ENCODE measurements around the gene FAXC. TPM values are rescaled to one million over a fixed set of nuclear protein-coding genes. Genes with fewer than 3 reads are reported as not detected.
"Not testable (repeated sequence)": the region's sequence is repeated elsewhere in the genome, so short reads cannot be mapped to it uniquely, and the experiment has no call there.

Gene FAXC
- polyA plus RNA-seq, 1 of the 3 experiments (the other 2 are of a cell fraction) = 9.0 TPM

GRCh38 chr6:99338188-99338587 is 11.3 kb downstream of the FAXC start (continued):
- TF ChIP-seq REST (IDR thresholded peaks at IDR 0.05; ENCODE audit: low read depth, low read length) = no peak

- H3K4me1 ChIP-seq (ENCODE audit: control insufficient read depth in 1 of 2, insufficient read depth in 2 of 2, low read depth in 1 of 2, low read length in 1 of 2); H3K27me3 ChIP-seq (ENCODE audit: insufficient read depth); H4K20me1 ChIP-seq (ENCODE audit: insufficient read depth); POLR2A ChIA-PET; DNase-seq; H3K9ac ChIP-seq; H3K4me3 ChIP-seq (ENCODE audit: low read depth in 2 of 2, low read length in 1 of 2); H3K4me2 ChIP-seq; H3K27ac ChIP-seq (ENCODE audit: low read depth in 2 of 2, low read length in 1 of 2); H3K79me2 ChIP-seq (ENCODE audit: insufficient read depth); H2AFZ ChIP-seq (ENCODE audit: low read depth); H3K9me2 ChIP-seq; H3F3A ChIP-seq (replicated peaks; ENCODE audit: insufficient read depth); H3K9me3 ChIP-seq: not testable (repeated sequence)
- peaks cover 0 to 12% of the 10 kb centered on the region in 2 experiments for H3K36me3 ChIP-seq (replicated peaks in 1 of 2; ENCODE audit: control insufficient read depth in 1 of 2, insufficient read depth in 2 of 2, low read length in 1 of 2)
- CTCF ChIA-PET = interaction anchor here (0.9 to 1.8 kb wide), 6 partner anchors 9 to 88 kb away, joined by 3 to 17 read pairs (median 3); no protein-coding TSS in a partner anchor
- whole genome bisulfite sequencing (ENCODE audit: low lambda C conversion rate) = 93% methylated on average over 6 of the region's 6 CpGs
Measured at GRCh38 chr6:99335298-99335697, 14.2 kb downstream of the FAXC start.

- H3K4me1 ChIP-seq (ENCODE audit: control insufficient read depth in 1 of 2, insufficient read depth in 2 of 2, low read depth in 1 of 2, low read length in 1 of 2) = peaks cover 0 to 3% of the 10 kb centered on the region in 2 experiments; a peak in 2 of 4 replicates
- no peaks in the 10 kb centered on the region; the same call in 1 of the 2 replicates for H3K79me2 ChIP-seq (ENCODE audit: insufficient read depth)
- DNase-seq = peak; percentile 42
- TF ChIP-seq CTCF (IDR thresholded peaks at IDR 0.05) (peak; percentile 73), SMC3 (IDR thresholded peaks at IDR 0.05; ENCODE audit: low read depth, low read length) (peak; percentile 61), RAD21 (IDR thresholded peaks at IDR 0.05; ENCODE audit: low read length) (peak; percentile 78), USF2 (IDR thresholded peaks at IDR 0.05; ENCODE audit: borderline replicate concordance, low read depth, low read length) (no peak)
- no peaks in the 10 kb centered on the region for H3F3A ChIP-seq (replicated peaks; ENCODE audit: insufficient read depth)
- H4K20me1 ChIP-seq (ENCODE audit: insufficient read depth) = no peaks in the 10 kb centered on the region
- H3K9me3 ChIP-seq = no peaks in the 10 kb centered on the region
- no peak overlapping the region for H2AFZ ChIP-seq (ENCODE audit: low read depth)
- no peak overlapping the region for H3K9ac ChIP-seq
- no peak overlapping the region for H3K27ac ChIP-seq (ENCODE audit: low read depth in 2 of 2, low read length in 1 of 2)
- WGBS (ENCODE audit: low lambda C conversion rate) = 75% methylated on average over 2 of the region's 2 CpGs
- H3K4me2 ChIP-seq = no peak overlapping the region
- POLR2A ChIA-PET = interaction anchor here (1.0 kb wide), 2 partner anchors 59 to 91 kb away, joined by 4 to 5 read pairs; partner anchors contain the start of gene COQ3
- H3K9me2 ChIP-seq = no peaks in the 10 kb centered on the region
- H3K27me3 ChIP-seq (ENCODE audit: insufficient read depth) = no peaks in the 10 kb centered on the region
- CTCF ChIA-PET = interaction anchor here (0.6 to 1.8 kb wide), 21 partner anchors 9 to 401 kb away, joined by 3 to 17 read pairs (median 4); partner anchors contain the start of genes COQ3 and FAXC
- H3K36me3 ChIP-seq (replicated peaks in 1 of 2; ENCODE audit: control insufficient read depth in 1 of 2, insufficient read depth in 2 of 2, low read length in 1 of 2) = peaks cover 0 to 12% of the 10 kb centered on the region in 2 experiments
- H3K4me3 ChIP-seq (ENCODE audit: low read depth in 2 of 2, low read length in 1 of 2) = no peak overlapping the region
Measured at GRCh38 chr6:99334526-99335127, 14.8 kb downstream of the FAXC start.

All from SK-N-SH (cell line).